NCI-H1417 (cell line): ENCODE data around the gene ABCC10.
"Not testable (repeated sequence)": the region's sequence is repeated elsewhere in the genome, so short reads cannot be mapped to it uniquely, and the experiment has no call there.

ENCODE experiments used
- DNase-seq, 3 experiments: peaks; one replicate each; lab custom pipeline; 2025; lab: John Stamatoyannopoulos, UW

The ABCC10 gene

DNA sequence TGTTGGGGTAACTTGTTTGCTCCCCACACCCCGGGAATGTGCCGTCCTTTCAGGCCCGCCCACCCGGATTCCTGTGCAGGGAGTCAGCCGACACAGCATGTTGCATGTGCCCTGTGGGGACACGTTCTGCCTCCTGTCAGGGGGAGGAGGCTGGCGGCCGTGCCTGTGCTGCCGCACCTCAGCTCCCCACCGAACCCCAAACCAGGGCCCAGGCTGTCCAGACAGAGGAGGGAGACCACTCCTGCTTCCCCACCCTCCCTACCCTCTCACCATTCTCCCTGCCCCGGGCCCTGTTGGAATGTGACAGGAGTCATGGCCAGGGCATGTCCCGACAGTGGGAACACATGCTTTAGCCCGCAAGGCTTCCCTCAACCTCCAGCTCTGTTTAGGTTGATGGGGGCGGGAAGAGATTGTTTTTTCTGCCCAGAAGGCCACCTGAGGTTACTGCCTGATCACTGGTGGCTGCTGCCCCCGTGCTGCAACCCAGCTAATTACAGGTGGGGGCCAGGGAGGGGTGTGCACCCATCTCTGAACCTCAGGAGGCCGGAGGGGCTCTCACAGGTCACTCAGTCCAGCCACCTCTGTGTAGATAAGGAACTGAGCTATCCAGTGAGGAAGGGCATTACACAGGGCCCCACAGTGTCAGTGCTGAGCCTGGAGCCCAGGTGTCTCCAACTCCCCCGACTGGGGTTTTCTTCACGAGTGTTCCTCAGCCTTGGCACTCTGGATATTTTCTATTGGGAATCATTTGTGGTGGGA lies 69.2 kb downstream of the ABCC10 start:
- peak in 1 of 3 experiments; percentile 4 for DNase-seq

- no peak for DNase-seq
Measured at GRCh38 chr6:43497129-43497396, 69.7 kb downstream of the ABCC10 start.

GRCh38 chr6:43497689-43498088 lies 70.3 kb downstream of the ABCC10 start:
- DNase-seq, result no peak

DNA sequence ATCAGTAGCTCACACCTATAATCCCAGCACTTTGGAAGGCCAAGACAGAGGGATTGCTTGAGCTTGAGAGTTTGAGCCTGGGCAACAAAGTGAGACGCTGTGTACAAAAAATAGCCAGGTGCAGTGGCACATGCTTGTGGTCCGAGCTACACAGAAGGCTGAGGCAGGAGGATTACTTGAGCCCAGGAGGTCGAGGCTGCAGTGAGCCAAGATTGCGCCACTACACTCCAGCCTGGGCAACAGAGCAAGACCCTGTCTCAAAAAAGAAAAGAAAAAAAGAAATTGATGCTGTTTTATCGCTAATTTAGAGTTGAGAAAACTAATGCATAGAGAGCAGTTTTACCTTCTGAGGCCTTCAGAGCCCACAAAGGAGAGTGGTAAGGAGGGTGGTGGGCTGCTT lies 71.0 kb downstream of the ABCC10 start:
- not testable (repeated sequence) for DNase-seq

DNA sequence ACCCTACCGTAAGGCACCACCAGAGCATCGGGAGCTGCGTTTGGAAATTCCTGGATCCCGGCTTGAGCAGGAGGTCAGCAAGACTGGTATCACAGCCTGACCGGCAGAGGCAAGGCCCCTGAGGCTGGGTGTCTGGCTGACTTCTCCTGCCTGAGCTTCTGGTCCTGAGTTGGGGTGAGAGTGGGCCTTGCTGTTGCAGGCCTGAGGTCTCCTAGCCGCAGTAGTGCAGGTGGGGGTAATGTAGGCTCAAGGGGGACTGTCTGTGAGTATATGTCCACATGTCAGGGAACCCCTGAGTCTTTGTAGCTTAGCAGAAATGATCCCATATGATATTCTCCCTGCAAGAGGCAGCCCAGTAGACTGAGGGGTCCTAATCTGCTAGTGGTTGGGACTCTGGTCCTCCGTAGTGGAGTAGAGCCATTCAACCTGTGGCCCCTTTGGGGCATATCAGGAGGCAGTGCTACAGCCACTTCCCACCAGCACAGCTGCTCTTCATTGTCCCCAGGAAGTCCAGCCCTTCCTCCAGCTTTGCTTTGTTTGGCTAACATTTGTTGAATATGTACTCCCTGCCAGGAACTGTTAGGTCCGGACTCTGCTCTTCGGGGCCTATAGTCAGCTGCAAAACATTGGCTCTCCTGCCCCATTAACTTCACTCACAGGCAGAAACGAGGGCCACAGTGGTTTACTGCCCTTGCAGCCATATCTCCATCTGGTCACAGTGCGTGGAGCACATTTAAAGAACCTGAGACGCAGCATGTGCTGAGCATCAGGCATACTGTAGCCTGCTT lies 71.9 kb downstream of the ABCC10 start:
- no peak for DNase-seq
